Endodermal cell (in vitro differentiated cells): Measurements from ENCODE around the gene GTF2A1. TPM values are rescaled to one million over a fixed set of nuclear protein-coding genes. Genes with fewer than 3 reads are reported as not detected.

Source experiments
- DNase-seq: peaks from one replicate; pipeline ENCODE4 v3.0.0-alpha.2; 2017
- H3K27ac ChIP-seq: 2 replicates; pipeline ENCODE4 v1.5.1; 2013; ENCODE audit warnings: mild to moderate bottlenecking, low read depth, low read length, moderate library complexity
- H3K27me3 ChIP-seq: 2 replicates; pipeline ENCODE4 v1.6.1; 2013; ENCODE audit warnings: mild to moderate bottlenecking, low read length, moderate library complexity; ENCODE audit not compliant: insufficient read depth, control insufficient read depth, poor library complexity, severe bottlenecking
- H3K36me3 ChIP-seq: 2 replicates; pipeline ENCODE4 v1.7.0; 2013; ENCODE audit warnings: mild to moderate bottlenecking, low read length, moderate library complexity; ENCODE audit not compliant: control insufficient read depth, insufficient read depth
- H3K4me1 ChIP-seq: one replicate; pipeline ENCODE4 v1.7.0; 2013; ENCODE audit warnings: low read length; ENCODE audit not compliant: control insufficient read depth, insufficient read depth
- H3K4me3 ChIP-seq: 2 replicates; pipeline ENCODE4 v1.5.1; 2013; ENCODE audit warnings: mild to moderate bottlenecking, low read length, moderate library complexity
- H3K9ac ChIP-seq: 2 replicates; pipeline ENCODE4 v1.6.1; 2013; ENCODE audit warnings: mild to moderate bottlenecking, low read length, moderate library complexity; ENCODE audit not compliant: poor library complexity, severe bottlenecking; ENCODE audit errors: extremely low read depth
- H3K9me3 ChIP-seq: 2 replicates; pipeline ENCODE4 v1.6.1; 2013; ENCODE audit warnings: mild to moderate bottlenecking, low read length, moderate library complexity; ENCODE audit not compliant: control insufficient read depth
- H3K27ac Mint-ChIP-seq: 2 replicates; pipeline ENCODE4 v1.8.0; 2020; ENCODE audit warnings: mixed read lengths
- H3K27me3 Mint-ChIP-seq: 2 replicates; pipeline ENCODE4 v1.8.0; 2021; ENCODE audit warnings: mild to moderate bottlenecking, mixed read lengths; ENCODE audit not compliant: insufficient read depth
- H3K36me3 Mint-ChIP-seq: 2 replicates; pipeline ENCODE4 v1.8.0; 2020; ENCODE audit warnings: low read depth, mixed read lengths
- H3K4me1 Mint-ChIP-seq: 2 replicates; pipeline ENCODE4 v1.8.0; 2020; ENCODE audit warnings: mixed read lengths
- H3K4me3 Mint-ChIP-seq: 2 replicates; pipeline ENCODE4 v1.8.0; 2020; ENCODE audit warnings: mild to moderate bottlenecking, moderate library complexity, mixed read lengths
- H3K9me3 Mint-ChIP-seq: 2 replicates; pipeline ENCODE4 v1.8.0; 2020; ENCODE audit warnings: mild to moderate bottlenecking, mixed read lengths
- CTCF ChIP-seq: fragments of 200-600 bp; sonication (generic); conservative IDR thresholded peaks from 2 replicates; pipeline ENCODE4 v1.5.0; 2021; ENCODE audit warnings: antibody characterized with exemption, mild to moderate bottlenecking
- WGBS, 2 experiments: methylation state at CpG; one replicate each; pipeline versions ENCODE4 v1.1.5 to v1.1.7; 2013; ENCODE audit warnings: missing lambda C conversion rate in 2 of 2, mixed read lengths in 1 of 2; ENCODE audit not compliant: insufficient coverage in 1 of 2, insufficient read length in 1 of 2; 5-methylcytosine and 5-hydroxymethylcytosine counted together
- total RNA-seq, 2 donors: library from RNA; stranded (reverse); fragmentation: NEBNext Ultra II Directional in 1 of 2; extraction: Animal tissue kit (Norgen Biotek cat#: 25700) in 1 of 2; gene quantifications; 2 replicates in 1 of 2; 3 replicates in 1 of 2; pipeline ENCODE4 v1.2.1, GENCODE V29; 2021

GTF2A1 gene
- total RNA-seq, 2 donors from 2014 or later = 34.3 to 34.4 TPM

GRCh38 chr14:81161749-81162148 lies 59.0 kb downstream of the GTF2A1 start:
- Histone ChIP-seq H3K27ac (no peak overlapping the region), H3K9ac (no peak overlapping the region), H3K27me3 (no peaks in the 10 kb centered on the region), H3K36me3 (no peaks in the 10 kb centered on the region), H3K4me1 (no peaks in the 10 kb centered on the region), H3K4me3 (no peak overlapping the region), H3K9me3 (no peaks in the 10 kb centered on the region)
- Mint-ChIP-seq H3K4me1 (peaks cover 5% of the 10 kb centered on the region), H3K4me3 (no peak overlapping the region), H3K9me3 (no peaks in the 10 kb centered on the region), H3K27ac (no peak overlapping the region), H3K27me3 (no peaks in the 10 kb centered on the region), H3K36me3 (no peaks in the 10 kb centered on the region)
- 70 to 88% methylated on average over 1 of the region's 1 CpG for WGBS, 2 experiments
- no peak for TF ChIP-seq CTCF
- no peak for DNase-seq

GRCh38 chr14:81161088-81161487 lies 59.7 kb downstream of the GTF2A1 start:
- no peak for TF ChIP-seq CTCF
- Mint-ChIP-seq H3K9me3 (no peaks in the 10 kb centered on the region), H3K36me3 (no peaks in the 10 kb centered on the region), H3K27ac (no peak overlapping the region), H3K4me3 (no peak overlapping the region), H3K27me3 (no peaks in the 10 kb centered on the region), H3K4me1 (peaks cover 4% of the 10 kb centered on the region)
- Histone ChIP-seq H3K4me3 (no peak overlapping the region), H3K4me1 (no peaks in the 10 kb centered on the region), H3K9ac (no peak overlapping the region), H3K27me3 (no peaks in the 10 kb centered on the region), H3K27ac (no peak overlapping the region), H3K36me3 (no peaks in the 10 kb centered on the region), H3K9me3 (no peaks in the 10 kb centered on the region)
- DNase-seq = no peak
- 85 to 90% methylated on average over 4 to 7 of the region's 7 CpGs for WGBS, 2 experiments

GRCh38 chr14:81157431-81157830 lies 63.3 kb downstream of the GTF2A1 start:
- no peak for DNase-seq
- Mint-ChIP-seq H3K4me1 (no peaks in the 10 kb centered on the region), H3K27ac (no peak overlapping the region), H3K4me3 (no peak overlapping the region), H3K9me3 (no peaks in the 10 kb centered on the region), H3K36me3 (no peaks in the 10 kb centered on the region), H3K27me3 (peaks cover 9% of the 10 kb centered on the region)
- H3K27ac ChIP-seq = no peak overlapping the region
- 86 to 100% methylated on average over 1 of the region's 1 CpG for WGBS, 2 experiments
- TF ChIP-seq CTCF = no peak
- no peaks in the 10 kb centered on the region for H3K9me3 ChIP-seq
- no peaks in the 10 kb centered on the region for H3K36me3 ChIP-seq
- no peaks in the 10 kb centered on the region for H3K27me3 ChIP-seq
- no peaks in the 10 kb centered on the region for H3K4me1 ChIP-seq
- H3K4me3 ChIP-seq = no peak overlapping the region
- H3K9ac ChIP-seq = no peak overlapping the region
